Brain microvascular endothelial cell (primary cell): Measurements from ENCODE around the gene CHAT.

Experiments used
- DNase-seq: peaks from one replicate; pipeline ENCODE4 v3.0.0-alpha.2; 2020
- H3K27ac ChIP-seq: fragments of 250-450 bp; sonication (Bioruptor Pico); 2 replicates; pipeline ENCODE4 v1.5.1; 2020; ENCODE audit warnings: mild to moderate bottlenecking, moderate library complexity
- H3K27me3 ChIP-seq: fragments of 250-450 bp; sonication (Bioruptor Pico); replicated peaks from 2 replicates; pipeline ENCODE4 v1.5.1; 2020; ENCODE audit warnings: mild to moderate bottlenecking
- H3K36me3 ChIP-seq: fragments of 250-450 bp; sonication (Bioruptor Pico); replicated peaks from 2 replicates; pipeline ENCODE4 v1.5.1; 2020; ENCODE audit warnings: mild to moderate bottlenecking
- H3K4me3 ChIP-seq: 2 replicates; pipeline ENCODE4 v1.5.1; 2011; ENCODE audit warnings: low read depth, mild to moderate bottlenecking, control low read depth, low read length, moderate library complexity
- in situ Hi-C: cut with HindIII; loops from 2 replicates; pipeline ENCODE4 v1.10.0; 2017; ENCODE audit warnings: low sequenced_read_pairs, low pct_ligation_motif_present
- TF ChIP-seq, protein P1 (sequence below): IDR thresholded peaks from 2 replicates; pipeline ENCODE4 v1.5.1; 2011; ENCODE audit warnings: low read depth, mild to moderate bottlenecking, moderate library complexity, low read length, control low read depth, inconsistent platforms; ENCODE audit errors: missing control alignments

Gene CHAT

DNA sequence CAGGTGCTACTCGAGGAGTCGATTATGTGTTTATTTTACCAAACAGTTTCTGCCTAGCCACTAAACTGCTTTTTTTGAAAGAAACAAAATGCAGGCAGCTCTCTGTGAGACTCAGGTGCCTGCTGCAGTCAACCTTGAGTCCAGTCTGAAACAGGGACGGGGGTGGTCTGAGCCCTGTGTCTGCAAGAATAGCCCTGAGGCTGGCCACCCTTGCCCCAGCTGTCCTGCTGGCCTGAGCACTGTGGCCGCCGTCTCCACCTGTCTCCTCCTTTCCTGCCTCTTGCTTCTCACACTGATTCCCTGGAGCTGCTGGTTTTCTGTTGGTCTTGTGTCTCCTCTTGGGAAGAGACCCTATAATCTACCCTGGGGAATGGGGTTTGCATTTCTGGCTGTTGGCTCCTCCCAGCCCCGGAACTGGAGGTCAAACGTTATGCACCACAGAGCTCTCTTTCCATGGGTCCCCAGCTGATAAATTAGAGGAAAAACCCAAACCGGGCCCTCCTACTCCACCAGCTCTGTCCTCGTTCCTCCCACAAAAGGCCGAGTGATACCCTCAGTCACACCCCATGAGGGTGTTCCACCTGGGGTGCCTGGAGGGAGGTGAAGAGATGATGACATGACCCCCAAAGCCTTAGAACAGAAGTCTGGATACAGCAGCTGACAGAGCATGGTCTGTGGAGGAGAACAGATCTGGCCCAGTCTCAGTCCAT, 18.7 kb upstream of the CHAT start:
- in situ Hi-C loops, result no loop called here
- DNase-seq, result no peak
- H3K27me3 ChIP-seq, result no peaks in the 10 kb centered on the region
- H3K36me3 ChIP-seq, result no peaks in the 10 kb centered on the region
- H3K4me3 ChIP-seq, result no peak overlapping the region
- no peak overlapping the region for H3K27ac ChIP-seq
- TF ChIP-seq, protein P1, sequence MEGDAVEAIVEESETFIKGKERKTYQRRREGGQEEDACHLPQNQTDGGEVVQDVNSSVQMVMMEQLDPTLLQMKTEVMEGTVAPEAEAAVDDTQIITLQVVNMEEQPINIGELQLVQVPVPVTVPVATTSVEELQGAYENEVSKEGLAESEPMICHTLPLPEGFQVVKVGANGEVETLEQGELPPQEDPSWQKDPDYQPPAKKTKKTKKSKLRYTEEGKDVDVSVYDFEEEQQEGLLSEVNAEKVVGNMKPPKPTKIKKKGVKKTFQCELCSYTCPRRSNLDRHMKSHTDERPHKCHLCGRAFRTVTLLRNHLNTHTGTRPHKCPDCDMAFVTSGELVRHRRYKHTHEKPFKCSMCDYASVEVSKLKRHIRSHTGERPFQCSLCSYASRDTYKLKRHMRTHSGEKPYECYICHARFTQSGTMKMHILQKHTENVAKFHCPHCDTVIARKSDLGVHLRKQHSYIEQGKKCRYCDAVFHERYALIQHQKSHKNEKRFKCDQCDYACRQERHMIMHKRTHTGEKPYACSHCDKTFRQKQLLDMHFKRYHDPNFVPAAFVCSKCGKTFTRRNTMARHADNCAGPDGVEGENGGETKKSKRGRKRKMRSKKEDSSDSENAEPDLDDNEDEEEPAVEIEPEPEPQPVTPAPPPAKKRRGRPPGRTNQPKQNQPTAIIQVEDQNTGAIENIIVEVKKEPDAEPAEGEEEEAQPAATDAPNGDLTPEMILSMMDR, result no peak

DNA sequence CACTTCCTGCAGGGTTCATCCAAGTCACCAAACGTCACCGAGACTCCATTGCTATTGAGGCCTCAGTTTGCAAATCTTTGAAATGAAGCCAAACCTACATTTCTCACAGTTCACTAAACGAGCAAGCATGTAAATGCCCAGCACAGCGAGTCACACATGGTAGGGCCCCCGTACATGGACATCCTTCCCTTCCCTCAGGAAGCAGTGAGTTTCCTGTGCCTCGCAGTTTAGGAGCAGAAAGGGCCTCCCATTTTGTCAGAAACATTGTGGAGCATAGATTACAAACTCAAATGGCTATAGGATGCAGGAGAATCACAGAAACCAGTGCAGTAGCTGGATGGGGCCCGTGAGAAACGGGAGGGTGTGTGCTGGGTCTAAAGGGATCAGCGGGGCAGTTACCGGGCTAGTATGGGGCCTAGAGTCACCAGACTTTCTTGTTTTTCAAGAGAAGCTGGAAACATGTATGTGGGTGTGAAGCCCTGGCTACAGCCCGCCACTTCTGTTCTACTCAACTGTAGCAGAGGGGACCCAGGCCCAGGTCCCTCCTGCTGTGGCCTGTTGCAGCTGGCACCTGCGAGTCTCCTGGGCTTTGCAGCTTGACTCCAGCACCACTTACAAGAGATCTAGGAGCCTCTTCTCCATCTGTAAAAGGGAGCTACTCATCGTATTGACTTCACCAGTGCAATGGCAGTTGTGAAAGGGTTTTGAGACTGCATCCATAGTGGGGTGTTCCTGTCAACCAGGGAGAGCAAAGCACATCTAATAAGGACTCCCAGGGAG, 17.9 kb upstream of the CHAT start:
- no peaks in the 10 kb centered on the region for H3K27me3 ChIP-seq
- TF ChIP-seq, protein P1, result no peak
- in situ Hi-C loops, result no loop called here
- no peak overlapping the region for H3K27ac ChIP-seq
- H3K36me3 ChIP-seq, result no peaks in the 10 kb centered on the region
- DNase-seq, result no peak
- H3K4me3 ChIP-seq, result no peak overlapping the region

DNA sequence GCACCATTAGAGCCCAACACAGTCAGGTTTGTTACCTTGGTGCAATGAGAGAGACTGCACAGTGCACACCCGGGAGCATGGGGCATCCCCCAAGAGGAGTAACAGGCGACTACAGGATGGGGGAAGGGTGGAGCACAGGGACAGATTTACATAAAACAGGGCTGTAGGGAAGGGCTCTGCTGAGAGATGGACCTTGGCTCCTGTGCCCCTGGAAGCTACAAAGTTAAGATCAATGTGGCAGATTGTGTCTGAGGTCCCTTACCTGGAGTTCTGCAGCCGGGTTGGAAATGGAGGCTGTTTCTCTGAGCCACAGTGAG, 17.4 kb upstream of the CHAT start:
- no peaks in the 10 kb centered on the region for H3K36me3 ChIP-seq
- no peak overlapping the region for H3K27ac ChIP-seq
- no peak for DNase-seq
- H3K4me3 ChIP-seq, result no peak overlapping the region
- no peaks in the 10 kb centered on the region for H3K27me3 ChIP-seq
- in situ Hi-C loops, result no loop called here
- TF ChIP-seq, protein P1, result no peak

DNA sequence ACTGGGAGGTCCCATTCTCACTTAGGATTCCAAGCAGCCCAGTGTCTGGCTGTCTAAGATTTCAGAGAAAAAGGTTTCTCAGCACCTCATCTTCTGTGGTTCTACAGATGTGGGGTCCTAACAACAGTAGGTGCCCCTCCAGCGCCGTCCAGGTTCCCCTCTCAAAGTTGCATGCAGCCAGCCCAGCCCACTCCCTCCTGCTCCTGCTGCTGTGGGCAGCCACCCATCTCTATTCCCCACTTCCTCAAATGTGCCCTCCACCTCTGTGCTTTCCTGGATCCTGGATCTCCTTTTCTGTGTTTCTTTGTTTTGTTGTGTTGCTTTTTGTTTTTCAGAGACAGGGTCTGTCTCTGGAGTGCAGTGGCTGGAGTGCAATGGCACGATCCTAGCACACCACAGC, 17.0 kb upstream of the CHAT start:
- no peak overlapping the region for H3K4me3 ChIP-seq
- in situ Hi-C loops, result no loop called here
- H3K27me3 ChIP-seq, result no peaks in the 10 kb centered on the region
- DNase-seq, result no peak
- H3K36me3 ChIP-seq, result no peaks in the 10 kb centered on the region
- TF ChIP-seq, protein P1, result no peak
- no peak overlapping the region for H3K27ac ChIP-seq

DNA sequence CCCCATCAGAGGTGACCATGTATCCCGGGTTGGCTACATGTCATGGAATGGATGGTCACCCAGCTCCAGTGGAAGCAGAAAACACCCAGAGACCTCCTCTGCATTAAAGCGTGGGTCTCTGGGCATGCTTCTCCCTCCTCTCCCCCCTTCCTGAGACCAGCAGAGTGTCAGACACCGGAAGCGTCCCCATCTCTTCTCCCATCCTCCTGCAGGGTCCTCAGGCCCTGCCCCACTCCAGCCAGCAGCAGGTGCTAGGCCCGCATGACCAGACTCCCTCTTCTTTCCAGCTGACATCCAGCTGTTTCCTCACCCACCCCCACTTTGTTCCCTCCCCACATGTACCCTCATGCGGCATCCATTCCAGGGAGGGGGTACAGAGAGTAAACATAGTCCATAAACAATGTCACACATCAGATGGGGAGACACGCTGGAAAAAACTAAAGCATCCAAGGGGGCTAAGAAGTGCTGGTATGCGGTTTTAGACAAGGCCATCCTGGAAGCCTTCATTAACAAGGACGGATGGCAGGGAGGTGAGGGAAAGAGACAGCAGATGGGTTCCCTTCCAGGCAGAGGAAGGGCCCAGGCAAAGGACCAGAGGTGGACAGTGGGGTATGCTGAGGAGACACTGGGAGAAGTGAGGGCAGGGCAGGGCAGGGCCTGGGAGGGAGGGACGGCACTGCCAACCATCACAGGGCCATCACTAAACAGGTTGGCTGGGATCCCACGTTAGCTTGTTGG, 16.2 kb upstream of the CHAT start:
- TF ChIP-seq, protein P1, result no peak
- Histone ChIP-seq H3K27ac (no peak overlapping the region), H3K36me3 (no peaks in the 10 kb centered on the region), H3K27me3 (no peaks in the 10 kb centered on the region), H3K4me3 (no peak overlapping the region)
- DNase-seq, result no peak
- in situ Hi-C loops, result no loop called here
